GM18858 (cell line): ENCODE results near the gene RAPGEF5.
A peak's percentile ranks its signal among the peaks of the same experiment; 100 is the strongest.

Experiments used
- ATAC-seq: cut with Tn5 transposase; IDR thresholded peaks from one replicate; pipeline ENCODE4 v1.9.1; 2021; ENCODE audit not compliant: unreplicated experiment

RAPGEF5 gene

GRCh38 chr7:22129166-22129565 lies 227.8 kb downstream of the RAPGEF5 start:
- no peak for ATAC-seq

- ATAC-seq, result no peak
Measured at GRCh38 chr7:22128528-22128920, 228.4 kb downstream of the RAPGEF5 start.

DNA sequence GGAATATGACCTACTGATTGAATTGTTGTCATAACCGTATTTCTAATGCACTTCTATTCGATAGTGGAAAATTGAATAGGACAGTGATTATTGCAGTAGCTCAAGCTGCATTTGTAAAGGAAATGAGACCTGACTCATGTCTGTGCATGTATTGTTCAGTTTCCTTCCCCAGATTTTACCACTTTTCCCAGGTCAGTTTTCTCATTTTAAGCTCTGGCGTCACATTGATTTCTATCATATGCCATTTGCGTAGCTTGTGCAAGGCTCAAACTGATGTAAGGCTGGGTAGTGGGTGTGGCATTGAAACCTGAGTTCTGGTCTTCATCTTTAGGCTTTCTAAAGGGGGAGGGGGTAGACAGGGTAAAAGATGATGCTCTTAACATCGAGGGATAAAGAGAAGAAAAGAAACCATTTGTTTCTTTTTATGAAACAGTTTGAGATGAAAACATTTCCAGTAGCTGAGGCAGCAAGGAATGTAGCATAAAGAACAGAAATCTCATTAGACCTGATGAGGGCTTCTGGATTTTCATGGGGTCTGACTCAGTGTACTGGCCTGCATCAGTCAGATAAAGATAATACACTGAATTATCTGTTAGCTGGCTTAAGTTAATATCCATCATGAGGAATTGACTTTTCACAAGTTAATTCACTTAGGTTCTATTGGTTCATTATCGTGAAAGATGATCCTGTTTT lies 229.0 kb downstream of the RAPGEF5 start:
- no peak for ATAC-seq

DNA sequence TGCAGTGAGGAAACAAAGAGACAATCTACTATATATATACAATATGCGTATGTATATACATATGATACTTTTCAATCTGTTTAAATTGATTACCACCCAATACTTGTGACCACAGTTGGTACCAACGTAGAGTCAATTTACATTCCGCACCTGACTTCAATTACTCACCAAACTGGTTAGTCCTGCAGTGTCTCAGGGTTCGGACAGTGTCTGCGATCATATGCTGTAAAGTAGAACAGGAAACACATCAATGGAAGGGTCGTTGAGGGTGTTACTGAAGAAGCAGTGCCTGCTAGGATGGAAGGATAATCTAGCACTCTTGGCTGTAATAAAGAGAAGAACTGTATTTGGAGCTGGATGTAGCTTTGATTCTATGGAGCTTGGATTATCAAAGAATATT lies 231.5 kb downstream of the RAPGEF5 start:
- ATAC-seq, result no peak

DNA sequence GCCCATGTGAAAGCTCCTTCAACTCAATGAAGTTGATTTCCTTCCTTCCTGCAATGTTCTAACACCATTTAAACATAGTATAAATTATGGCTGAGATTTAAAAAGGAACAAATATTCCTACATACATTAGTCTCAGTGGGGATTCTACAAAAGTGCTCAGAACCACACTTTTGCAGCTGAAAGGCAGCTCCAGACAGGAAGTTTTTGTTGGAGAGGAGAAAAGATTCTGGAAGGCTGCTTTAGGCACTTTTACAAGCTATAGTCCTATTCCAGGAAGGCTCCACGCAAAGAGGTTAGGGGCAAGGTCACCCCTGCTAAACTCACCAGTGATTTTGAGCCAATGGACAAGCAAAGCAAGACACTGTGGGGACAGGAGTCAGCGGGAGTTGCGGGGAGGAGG lies 232.0 kb downstream of the RAPGEF5 start:
- ATAC-seq, result no peak

DNA sequence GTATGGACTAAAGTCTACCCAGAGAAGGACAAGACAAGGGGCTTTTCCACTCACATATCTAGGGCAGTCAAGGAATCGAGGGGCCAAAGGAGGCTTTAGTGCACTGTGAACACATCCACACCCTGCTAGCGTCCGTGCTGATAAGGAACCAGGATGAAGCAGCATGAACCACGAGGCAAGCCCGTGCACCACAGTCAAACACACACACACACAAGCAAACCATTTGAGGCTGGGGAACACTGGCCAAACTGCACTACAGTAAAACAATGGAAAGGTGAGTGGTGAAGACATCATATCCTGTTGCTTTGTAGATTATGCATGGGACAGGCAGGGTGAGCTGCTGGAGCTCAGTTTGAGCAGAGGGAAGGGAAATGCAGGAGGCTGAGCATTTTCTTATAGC lies 233.8 kb downstream of the RAPGEF5 start:
- ATAC-seq, result no peak

GRCh38 chr7:22121702-22122474 lies 235.1 kb downstream of the RAPGEF5 start:
- no peak for ATAC-seq

DNA sequence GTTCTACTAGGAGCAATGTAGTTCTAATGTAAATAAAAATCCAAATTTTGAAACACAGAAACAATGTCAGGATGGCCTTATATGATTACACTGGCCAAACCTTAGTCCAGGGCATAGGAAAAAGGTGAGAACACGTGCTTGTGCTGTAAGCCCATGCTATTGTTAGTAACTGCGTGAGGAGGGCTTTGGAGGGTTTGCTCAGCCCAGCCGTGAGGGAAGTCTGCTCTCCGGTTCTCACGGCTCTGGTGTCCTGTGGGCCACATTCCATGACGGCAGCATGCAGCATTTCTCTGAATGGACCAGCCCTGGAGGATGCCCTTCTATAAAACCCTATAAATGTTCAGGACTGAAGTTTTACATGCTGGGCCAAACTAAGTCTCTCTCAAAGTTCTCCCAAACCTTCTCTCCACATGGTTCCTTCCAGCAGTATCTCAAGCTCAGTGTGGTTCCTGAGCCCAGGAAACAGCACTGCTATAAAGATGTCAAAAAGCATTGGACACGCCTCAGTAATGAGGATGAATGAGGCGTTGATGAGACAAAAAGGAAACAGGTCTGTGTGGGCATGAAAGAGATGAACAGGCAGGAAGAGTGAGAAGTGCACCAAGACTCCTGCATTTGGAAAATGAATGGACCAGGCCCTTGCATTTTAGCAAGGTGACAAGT lies 236.4 kb downstream of the RAPGEF5 start:
- ATAC-seq, result no peak

DNA sequence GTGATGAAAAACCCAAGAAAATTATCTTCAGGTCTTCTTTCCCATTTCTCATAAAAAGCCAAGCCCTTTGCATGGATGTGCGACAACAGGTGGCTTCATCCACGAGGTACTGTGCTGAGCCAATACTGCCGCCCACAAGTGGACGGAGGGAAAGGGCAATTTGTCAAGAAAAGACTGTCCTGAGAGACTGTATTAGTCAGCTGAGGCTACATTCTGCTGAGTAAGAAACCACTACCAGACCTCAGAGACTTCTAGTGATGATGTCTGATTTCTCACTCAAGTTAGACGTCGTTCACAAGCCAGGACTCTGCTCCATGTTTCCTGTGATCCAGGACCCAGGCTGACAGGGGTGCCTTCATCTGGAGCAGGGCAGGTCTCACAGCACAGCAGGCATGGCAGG lies 239.7 kb downstream of the RAPGEF5 start:
- no peak for ATAC-seq

GRCh38 chr7:22116451-22117030 lies 240.4 kb downstream of the RAPGEF5 start:
- ATAC-seq, result no peak

DNA sequence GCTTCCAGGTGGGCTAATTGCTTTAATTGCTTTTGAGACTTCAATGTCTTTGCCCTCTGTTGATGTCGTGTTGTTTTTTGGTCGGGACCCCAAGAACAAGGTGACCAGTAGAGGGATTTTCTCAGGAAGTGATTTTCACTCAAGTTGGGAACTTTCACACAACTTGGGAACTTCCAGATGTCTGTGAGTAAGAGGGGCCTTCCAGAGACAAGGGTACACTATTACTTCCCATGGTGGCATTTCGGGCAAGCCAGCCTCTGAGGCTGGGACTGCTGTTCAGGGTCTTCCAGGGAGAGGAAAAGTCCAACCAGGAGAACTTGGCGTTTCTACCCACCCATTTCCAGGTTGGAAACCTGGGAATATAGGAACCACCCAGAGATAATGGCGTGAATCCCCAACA lies 241.3 kb downstream of the RAPGEF5 start:
- ATAC-seq, result no peak

DNA sequence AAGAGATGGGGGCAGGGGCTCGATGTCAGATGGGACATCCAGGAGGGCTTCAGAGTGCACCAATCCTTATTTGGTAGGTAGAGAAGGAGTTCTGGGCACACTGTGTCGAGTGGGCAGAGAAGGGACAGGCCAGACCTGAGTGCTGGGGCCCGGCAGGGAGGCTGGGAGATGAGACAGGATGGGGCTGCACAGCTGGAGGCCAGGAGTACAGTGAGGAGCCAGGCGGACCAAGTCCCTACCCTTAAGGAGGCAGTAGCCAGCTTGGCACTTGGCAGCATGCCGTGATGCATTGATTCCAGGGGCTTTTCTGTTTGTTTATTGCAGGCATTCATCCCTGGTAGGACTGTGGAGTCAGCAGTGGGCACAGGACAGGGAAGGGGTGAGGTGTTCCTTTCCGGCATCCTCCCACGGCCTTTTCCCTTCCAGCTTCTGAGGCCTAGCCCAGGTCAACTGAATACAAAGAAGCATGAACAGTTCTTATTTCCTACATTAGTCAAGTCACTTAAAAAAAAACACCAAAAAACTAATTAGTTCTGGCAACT lies 242.4 kb downstream of the RAPGEF5 start:
- ATAC-seq, result no peak

- ATAC-seq, result no peak
Measured at GRCh38 chr7:22113041-22113440, 243.9 kb downstream of the RAPGEF5 start.

- ATAC-seq, result no peak
Measured at GRCh38 chr7:22111661-22112060, 245.3 kb downstream of the RAPGEF5 start.

GRCh38 chr7:22110881-22111280 lies 246.1 kb downstream of the RAPGEF5 start:
- no peak for ATAC-seq

DNA sequence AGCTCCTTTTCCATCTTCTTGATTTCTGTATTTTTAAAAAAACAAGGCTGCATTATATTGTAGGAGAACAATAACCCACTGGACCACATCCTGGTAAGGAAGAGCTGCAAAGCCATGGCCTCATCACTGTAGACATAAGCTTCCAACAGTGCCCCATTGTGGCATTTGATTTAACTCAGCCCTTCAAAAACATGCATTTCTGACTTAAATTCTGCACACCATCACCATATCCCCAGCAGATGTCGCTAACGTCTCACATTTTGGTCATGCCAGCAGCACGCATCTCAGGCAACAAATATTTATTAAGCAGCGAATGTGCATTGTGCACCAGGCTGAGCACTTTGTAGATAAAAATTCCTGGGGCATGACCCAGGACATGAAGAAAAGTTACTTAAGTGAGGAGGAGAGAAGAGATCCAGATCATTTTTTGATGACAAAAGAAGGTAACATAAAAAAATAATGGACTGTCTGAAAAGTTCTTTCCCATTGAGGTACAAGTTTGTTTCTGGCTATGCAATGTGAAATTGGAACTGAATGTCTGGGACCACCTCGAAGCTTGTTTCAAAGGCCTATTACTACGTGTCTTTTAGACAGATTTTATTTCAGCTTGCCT lies 246.6 kb downstream of the RAPGEF5 start:
- ATAC-seq, result peak; percentile 55

GRCh38 chr7:22109761-22110160 lies 247.2 kb downstream of the RAPGEF5 start:
- ATAC-seq, result no peak

- ATAC-seq, result no peak
Measured at GRCh38 chr7:22108151-22108845, 248.7 kb downstream of the RAPGEF5 start.

GRCh38 chr7:22105550-22105949 lies 251.4 kb downstream of the RAPGEF5 start:
- no peak for ATAC-seq
